ENCODE data around the gene ANKRD42.
"Not testable (repeated sequence)": the region's sequence is repeated elsewhere in the genome, so short reads cannot be mapped to it uniquely, and the experiment has no call there.

Gene ANKRD42

DNA sequence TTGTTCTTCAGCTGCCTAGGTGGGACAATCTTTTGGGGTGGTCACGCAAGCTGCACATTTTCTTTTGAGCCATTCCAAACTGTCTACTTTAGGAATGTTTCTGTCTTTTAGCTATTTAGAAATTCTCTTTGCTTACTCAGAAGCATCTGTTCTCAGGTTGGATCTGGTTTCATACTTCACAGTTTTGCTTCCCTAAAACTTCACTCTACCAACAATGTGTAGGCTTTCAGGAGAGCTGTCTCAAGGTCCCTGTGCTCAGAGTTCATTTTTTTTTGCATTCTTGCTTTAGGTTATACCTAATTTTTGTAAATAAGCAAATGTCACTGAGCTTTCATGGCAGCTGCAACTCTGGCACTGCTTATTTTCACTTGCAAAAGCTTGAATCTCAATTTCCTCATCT lies 55.9 kb downstream of the ANKRD42 start:
- DNase-seq: no peak

DNA sequence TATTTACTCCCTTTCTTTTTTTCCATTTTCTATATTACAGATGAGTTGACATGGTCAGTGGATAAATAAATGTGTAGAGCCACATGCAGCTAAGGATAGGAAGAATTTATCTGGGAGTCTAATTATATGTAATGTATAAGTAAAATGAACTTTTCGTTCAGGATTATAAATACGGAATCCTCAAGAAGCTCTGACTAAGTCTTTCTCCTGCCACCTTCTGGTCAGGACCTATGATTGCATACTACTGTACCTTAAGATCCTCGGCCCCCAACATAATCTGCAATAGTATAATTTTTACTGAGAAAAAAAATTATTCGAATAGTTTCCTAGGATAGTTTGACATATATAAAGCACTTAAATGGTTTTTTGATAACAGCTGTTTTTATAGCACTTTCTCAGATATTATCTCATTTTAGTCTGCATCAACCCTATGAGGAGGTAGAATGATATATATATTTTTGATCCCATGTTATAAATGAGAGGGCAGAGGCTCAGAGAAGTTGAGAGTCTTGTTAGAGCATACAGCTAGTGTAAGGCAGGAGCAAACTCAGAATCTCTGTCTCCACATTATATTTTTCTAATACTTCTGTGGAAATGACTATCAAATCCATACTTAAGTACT lies 56.6 kb downstream of the ANKRD42 start:
- peak; percentile 32 for DNase-seq

DNA sequence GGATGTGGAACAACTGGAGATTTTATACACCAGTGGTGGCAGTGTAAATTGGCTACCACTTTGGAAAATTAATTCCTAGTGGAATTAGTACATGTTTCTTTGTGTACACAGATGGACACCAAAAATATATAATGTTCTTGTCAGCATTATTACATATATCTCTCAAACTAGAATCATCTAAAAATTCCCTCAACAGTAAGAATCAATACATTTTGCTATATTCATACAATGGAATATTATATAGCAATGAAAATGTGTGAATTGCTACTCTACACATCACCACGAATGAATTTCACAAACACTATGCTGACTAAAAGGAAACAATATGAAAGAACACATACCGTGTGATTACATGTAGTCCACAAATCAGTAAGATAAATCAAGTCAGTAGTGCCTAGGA lies 58.8 kb downstream of the ANKRD42 start:
- DNase-seq: no peak

DNA sequence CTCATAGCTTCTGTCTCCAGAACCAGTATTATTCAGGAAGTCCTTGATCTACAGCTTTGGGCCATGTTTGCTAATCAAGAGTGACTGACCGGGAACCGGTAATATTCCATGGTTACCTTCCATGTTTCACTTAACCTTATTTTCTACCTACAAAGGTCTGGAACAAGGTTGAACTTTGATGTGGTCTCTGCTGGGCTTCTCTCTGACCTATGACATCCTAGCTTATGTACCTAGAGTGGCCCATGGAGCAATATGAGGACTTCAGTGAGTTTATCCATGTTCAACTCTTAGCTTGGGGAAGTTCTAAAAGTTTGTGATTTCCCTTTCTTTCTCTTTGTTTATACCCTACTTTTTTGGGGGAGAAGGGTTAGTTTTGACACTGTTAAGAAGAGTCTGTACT lies 59.4 kb downstream of the ANKRD42 start:
- no peak for DNase-seq

DNA sequence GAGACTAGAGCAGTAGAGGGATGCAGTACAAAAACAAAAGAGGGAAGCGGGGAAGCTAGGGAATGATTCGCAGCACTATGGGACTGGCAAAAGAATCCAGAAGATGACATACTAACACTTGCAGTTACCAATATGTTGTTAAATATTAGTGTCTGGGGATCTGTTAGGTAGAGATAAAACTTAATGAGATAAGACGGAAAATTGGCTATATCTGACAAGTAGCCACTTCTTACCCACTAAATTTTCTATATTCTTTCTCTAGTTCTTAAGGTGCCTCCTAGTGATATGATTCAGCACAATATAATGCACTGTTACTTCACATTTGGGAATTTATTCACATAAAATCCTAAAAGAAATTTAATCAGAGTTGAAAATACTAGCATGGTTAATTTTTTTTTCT lies 61.9 kb downstream of the ANKRD42 start:
- no peak for DNase-seq

- DNase-seq: no peak
Observed at GRCh38 chr11:83256602-83257340, 63.3 kb downstream of the ANKRD42 start.

DNA sequence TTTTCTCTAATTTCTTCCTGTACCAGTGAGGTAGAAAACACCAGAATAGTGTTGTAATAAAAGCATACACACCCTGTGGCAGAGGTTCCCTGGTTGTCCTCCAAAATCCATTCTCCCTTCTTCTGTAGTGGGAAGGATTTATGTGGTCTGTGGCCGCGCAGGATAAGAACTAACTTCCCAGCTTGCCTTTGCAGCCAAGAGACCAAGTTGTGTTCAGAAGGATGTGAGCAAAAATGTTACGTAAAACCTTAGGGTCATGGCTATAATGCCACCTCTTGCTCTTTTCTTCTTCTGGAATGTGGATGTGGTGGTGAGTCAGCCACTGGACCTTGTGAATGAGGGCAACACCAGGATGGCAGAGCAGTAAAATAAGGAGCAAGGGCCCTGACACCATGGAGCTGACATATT lies 64.3 kb downstream of the ANKRD42 start:
- no peak for DNase-seq

DNA sequence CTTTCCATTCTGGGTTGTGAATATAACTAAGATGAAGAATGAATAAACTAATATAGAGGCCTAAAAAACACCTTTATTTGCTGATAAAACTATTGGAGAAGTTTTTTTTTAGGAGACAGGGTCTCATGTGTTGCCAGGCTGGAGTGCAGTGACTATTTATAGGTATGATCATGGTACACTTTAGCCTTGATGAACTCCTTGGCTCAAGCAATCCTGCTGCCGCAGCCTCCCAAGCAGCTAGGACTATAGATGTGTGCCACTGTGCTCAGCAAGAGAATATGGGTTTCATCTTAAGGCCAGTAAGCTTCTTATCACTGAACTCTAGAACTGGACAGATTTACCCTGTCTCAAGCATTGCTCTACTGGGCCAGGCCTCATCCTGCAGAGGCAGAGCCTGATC lies 66.0 kb downstream of the ANKRD42 start:
- DNase-seq: no peak

DNA sequence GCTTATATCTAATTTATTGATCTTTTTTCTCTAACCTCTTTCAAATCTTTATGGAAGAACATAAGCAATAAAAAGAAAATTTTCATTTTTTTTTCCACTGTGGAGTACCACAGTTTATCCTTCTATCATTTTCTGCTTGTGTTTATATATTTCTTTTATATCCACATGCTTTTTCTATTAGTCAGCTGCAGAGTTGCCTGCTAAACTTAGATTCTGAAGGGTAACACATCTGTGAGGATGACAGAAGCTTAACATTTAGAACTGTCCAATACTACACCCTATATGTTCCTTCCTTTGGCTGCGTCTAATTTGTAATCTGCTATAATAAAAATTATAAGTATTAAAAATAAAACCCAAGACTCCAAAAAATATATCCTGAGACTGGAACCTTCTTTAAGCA lies 71.8 kb downstream of the ANKRD42 start:
- no peak for DNase-seq

DNA sequence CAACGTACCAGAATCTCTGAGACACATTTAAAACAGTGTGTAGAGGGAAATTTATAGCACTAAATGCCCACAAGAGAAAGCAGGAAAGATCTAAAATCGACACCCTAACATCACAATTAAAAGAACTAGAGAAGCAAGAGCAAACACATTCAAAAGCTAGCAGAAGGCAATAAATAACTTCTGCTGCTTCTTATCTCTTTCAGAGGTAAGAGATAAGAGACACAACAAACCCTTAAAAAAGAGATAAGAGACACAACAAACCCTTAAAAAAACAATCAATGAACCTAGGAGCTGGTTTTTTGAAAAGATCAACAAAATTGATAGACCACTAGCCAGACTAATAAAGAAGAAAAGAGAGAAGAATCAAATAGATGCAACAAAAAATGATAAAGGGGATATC lies 75.6 kb downstream of the ANKRD42 start:
- DNase-seq: not testable (repeated sequence)

DNA sequence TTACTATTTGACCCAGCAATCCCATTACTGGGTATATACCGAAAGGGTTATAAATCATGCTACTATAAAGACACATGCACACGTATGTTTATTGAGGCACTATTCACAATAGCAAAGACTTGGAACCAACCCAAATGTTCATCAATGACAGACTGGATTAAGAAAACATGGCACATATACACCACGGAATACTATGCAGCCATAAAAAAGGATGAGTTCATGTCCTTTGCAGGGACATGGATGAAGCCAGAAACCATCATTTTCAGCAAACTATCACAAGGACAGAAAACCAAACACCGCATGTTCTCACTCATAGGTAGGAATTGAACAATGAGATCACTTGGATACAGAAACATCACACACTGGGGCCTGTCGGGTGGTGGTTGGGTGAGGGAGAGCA lies 78.2 kb downstream of the ANKRD42 start:
- DNase-seq: not testable (repeated sequence)

GRCh38 chr11:83272627-83273026 lies 79.1 kb downstream of the ANKRD42 start:
- no peak for DNase-seq

- DNase-seq: no peak
Observed at GRCh38 chr11:83275888-83276641, 82.6 kb downstream of the ANKRD42 start.

DNA sequence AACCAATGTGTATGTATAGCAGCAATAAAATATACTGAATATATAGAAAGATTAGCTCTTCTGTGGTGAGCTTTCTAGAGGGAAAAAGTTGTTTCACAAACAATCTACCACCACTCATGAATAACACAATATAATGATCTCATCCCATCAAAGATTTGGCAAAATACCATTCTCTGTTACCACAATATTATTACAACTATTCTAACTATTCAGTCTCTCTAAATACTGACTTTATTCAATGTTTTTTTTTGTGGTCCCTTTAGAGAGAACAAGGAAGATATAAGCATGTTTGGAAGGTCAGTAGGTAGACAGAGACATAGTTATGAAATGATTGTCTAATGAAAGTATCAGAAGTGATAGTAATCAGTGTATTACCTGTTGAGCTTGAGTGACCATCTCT lies 84.8 kb downstream of the ANKRD42 start:
- DNase-seq: no peak

DNA sequence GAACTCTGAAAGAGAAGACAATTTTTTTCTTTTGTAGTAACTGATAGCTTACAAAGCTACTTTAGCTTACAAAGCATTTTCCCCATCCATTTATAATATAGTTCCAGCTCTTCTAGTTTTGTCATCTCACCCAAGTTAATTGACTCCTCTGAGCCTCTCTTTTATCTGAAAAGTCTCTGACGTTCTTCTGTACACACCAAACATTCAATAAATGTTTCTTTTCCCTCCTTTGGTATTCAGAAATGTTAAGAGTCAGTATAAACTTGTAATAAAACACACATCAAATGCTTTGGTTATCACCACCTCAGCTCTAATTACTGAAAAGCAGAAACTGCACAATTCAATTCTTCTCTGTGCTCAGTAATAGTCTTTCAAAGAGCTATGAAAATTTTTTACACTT lies 86.7 kb downstream of the ANKRD42 start:
- no peak for DNase-seq

DNA sequence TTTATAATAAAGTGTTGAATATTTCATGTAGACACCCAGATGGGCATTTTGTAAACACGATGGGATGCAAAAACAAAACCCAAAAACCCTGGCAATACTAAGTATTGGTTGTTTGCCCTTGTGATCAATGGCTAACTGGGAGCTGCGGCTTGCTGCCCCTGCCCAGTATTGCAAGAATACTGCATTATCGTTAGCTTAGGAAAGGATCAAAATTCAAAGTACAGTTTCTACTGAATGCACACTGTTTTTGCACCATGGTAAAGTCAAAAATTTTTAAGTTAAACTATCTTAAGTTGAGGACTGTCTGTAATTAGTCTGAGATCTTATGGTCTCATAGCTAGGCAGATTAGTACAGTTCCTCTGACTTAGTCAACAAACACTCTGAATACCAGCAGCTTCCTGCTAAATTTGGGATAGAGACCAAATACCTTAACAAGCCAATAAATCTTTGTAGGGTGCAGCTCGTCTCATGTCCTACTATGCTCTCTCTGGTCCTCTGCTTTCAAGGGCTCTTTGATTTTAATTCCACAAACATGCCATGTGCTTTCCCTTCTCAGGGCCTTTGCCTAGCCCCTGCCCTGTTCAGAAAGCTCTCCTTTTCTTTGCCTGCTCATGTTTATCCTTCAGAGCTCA lies 88.7 kb downstream of the ANKRD42 start:
- DNase-seq: no peak

DNA sequence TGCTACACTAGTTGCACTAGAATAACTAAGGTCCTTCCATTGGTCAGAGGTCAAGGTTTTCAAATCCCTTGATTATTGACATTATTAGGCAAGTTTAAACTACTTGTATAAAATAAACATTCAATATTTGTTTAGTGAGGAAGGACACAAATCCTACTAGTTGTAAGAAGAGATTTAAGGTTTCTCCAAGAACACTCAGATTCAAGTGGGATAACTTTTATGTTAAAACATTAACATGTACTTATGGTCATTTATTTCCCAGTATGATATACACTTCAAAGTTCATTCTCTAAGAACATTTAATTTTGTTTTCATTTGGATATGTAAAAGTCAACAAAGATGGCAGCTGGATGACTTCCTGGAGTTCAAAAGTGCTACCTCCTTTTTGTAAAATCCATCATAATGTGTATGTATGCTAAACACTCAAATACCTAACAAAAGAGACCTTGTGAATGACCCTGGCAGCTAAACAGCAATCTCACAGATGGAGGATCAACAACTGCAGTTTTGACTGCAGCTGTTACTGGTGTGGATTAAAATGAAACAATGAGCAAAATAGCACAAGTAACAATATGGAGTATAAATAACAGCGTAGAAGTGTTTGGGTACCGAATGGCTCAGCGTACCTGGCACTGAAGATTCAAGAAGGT lies 91.1 kb downstream of the ANKRD42 start:
- DNase-seq: no peak

DNA sequence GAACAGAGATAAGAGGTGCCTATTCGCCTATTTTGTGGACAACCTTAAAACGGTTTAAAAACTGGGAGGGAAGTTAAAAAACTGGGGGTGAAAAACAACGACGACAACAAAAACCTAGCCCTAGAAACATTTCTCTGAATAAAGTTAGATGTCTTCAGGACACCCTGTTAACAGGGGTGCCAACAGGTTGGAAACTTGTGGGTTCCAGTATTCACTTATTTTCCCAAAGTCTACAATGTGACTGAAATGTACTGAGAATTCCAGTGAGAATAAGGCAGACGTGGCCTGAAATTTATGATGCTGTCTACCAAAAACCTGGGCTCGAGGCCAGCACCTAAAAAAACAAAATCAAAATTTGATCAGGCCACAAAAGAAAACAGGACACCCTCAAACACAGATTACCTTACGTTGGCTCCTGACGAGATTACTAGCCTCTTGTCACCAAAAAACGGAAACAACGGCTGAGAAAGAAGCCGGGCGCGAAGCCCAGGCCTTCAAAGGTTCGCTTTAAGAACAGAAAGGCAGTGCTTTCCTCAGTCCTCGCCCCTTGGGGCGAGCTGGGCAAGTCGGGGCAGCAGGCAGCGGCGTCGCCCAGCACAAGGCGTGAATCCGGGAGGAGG lies 91.7 kb downstream of the ANKRD42 start:
- DNase-seq: no peak

- peak; percentile 95 for DNase-seq
Observed at GRCh38 chr11:83285771-83286528, 92.4 kb downstream of the ANKRD42 start, which contains the start of gene CCDC90B. CCDC90B (minus strand) TSS chr11:83286367; CDS start chr11:83285972, 395 bp downstream.

DNA sequence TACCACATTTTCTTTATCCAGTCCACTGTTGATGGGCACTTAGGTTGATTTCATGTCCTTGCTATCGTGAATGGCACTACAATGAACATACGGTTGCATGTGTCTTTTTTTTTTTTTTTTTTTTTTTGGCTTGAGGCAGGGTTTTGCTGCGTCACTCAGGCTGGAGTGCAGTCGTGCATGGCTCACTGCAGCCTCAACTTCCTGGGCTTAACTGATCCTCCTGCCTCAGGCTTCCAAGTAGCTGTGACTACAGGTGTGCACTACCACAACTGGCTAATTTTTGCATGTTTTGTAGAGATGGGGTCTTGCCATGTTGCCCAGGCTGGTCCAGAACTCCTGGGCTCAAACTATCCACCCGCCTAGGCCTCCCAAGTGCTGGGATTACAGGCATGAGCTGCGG lies 94.1 kb downstream of the ANKRD42 start:
- no peak for DNase-seq

DNA sequence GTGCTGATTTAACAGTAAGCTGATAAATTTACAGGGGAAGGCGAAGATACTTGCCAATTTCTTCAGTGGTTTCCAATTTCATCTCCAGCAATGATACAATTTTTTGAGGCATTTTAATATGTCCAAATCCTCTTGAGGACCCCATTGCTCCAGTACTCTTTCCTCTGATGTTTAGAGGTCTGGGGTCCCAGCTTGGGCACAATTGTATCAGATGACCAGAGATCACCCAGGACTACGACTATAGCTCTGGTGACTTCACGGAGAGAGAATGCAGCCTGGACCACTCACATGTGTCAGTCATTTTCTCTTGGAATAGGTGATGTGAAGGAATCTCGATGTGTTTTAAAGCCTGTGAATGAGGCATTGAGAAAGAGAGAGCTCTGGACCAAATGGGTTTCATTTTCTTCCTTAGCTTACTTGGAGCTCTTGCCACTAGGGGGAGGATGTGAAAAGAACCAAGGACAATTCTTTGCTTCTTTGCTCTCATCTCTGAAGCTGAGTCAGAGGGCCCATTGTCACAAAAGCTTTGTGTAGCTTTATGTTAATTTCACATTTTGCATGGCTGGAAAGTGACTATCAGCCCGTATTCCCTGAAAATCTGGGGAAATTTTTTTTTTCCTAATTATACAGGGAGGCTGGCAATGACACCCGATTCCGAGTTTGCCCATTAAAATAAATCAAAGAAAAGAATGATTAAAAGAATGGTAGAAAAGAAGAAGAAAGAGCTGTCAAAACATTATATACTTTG lies 99.4 kb downstream of the ANKRD42 start:
- DNase-seq: peak; percentile 65
